ENCODE measurements around the gene LCP2. TPM values are rescaled to one million over a fixed set of nuclear protein-coding genes. Genes with fewer than 3 reads are reported as not detected.

Gene LCP2
- total and polyA plus RNA-seq, 12 donors = 2.7 to 35.1 (median 4.6) TPM

GRCh38 chr5:170342153-170342725 lies 44.7 kb upstream of the LCP2 start:
- no peak overlapping the region for H3K27ac ChIP-seq
- WGBS, 2 donors = 87 to 89% methylated on average over 8 of the region's 8 CpGs
- H3K36me3 ChIP-seq = no peaks in the 10 kb centered on the region
- peaks cover 0 to 5% (median 0%) of the 10 kb centered on the region in 11 donors for H3K9me3 ChIP-seq
- H3K27me3 ChIP-seq = peaks cover 0 to 3% (median 0%) of the 10 kb centered on the region in 7 donors
- DNase-seq = no peak
- ATAC-seq = no peak
- intact Hi-C loops (cut with DNase I) = loop anchor here in 1 of 10 donors (10.0 kb wide), 1 partner anchor 117 kb away; no protein-coding TSS in a partner anchor
- peaks cover 0 to 20% (median 0%) of the 10 kb centered on the region in 9 donors for H3K4me1 ChIP-seq
- no peak for TF ChIP-seq CTCF (IDR thresholded peaks at IDR 0.05)
- no peak overlapping the region for H3K4me3 ChIP-seq

GRCh38 chr5:170341545-170341944 lies 44.0 kb upstream of the LCP2 start:
- H3K27me3 ChIP-seq = no peaks in the 10 kb centered on the region
- WGBS, 2 donors = 97 to 98% methylated on average over 9 of the region's 9 CpGs
- intact Hi-C loops (cut with DNase I) = loop anchor here in 1 of 10 donors (10.0 kb wide), 1 partner anchor 117 kb away; no protein-coding TSS in a partner anchor
- no peaks in the 10 kb centered on the region for H3K36me3 ChIP-seq
- DNase-seq = no peak
- ATAC-seq = no peak
- no peak for TF ChIP-seq CTCF (IDR thresholded peaks at IDR 0.05)
- H3K27ac ChIP-seq = no peak overlapping the region
- H3K4me3 ChIP-seq = no peak overlapping the region
- H3K9me3 ChIP-seq = peaks cover 0 to 5% (median 0%) of the 10 kb centered on the region in 11 donors
- peaks cover 0 to 27% (median 0%) of the 10 kb centered on the region in 9 donors for H3K4me1 ChIP-seq

GRCh38 chr5:170339780-170340167 lies 42.2 kb upstream of the LCP2 start:
- intact Hi-C loops (cut with DNase I) = loop anchor here in 4 of 10 donors (2.0 to 10.0 kb wide), 4 partner anchors 62 to 115 kb away; no protein-coding TSS in a partner anchor
- DNase-seq = no peak
- Histone ChIP-seq H3K27ac (no peak overlapping the region), H3K9me3 (no peaks in the 10 kb centered on the region), H3K27me3 (no peaks in the 10 kb centered on the region), H3K36me3 (no peaks in the 10 kb centered on the region), H3K4me3 (no peak overlapping the region), H3K4me1 (peaks cover 0 to 42% (median 0%) of the 10 kb centered on the region in 9 donors)
- no peak for TF ChIP-seq CTCF (IDR thresholded peaks at IDR 0.05)
- WGBS, 2 donors = 91 to 93% methylated on average over 1 of the region's 1 CpG
- no peak for ATAC-seq

- Histone ChIP-seq H3K4me1 (peaks cover 0 to 49% (median 0%) of the 10 kb centered on the region in 9 donors), H3K27ac (no peak overlapping the region), H3K27me3 (no peaks in the 10 kb centered on the region), H3K36me3 (no peaks in the 10 kb centered on the region), H3K9me3 (no peaks in the 10 kb centered on the region), H3K4me3 (no peak overlapping the region)
- 88 to 96% methylated on average over 4 of the region's 4 CpGs for WGBS, 2 donors
- peak; percentile 19 to 72 (median 46) for TF ChIP-seq CTCF (IDR thresholded peaks at IDR 0.05)
- no peak for DNase-seq
- intact Hi-C loops (cut with DNase I) = loop anchor here in 4 of 10 donors (2.0 to 5.0 kb wide), 3 partner anchors 62 to 72 kb away; no protein-coding TSS in a partner anchor
- peak in 5 of 8 donors; percentile 43 to 58 (median 51) for ATAC-seq
Observed at GRCh38 chr5:170338933-170339779, 41.6 kb upstream of the LCP2 start.
